ENCODE results near the gene HEBP1. TPM values are rescaled to one million over a fixed set of nuclear protein-coding genes. Genes with fewer than 3 reads are reported as not detected.
"Not testable (repeated sequence)": the region's sequence is repeated elsewhere in the genome, so short reads cannot be mapped to it uniquely, and the experiment has no call there.

Gene HEBP1
- total RNA-seq, 6 experiments from 2014 or later = 45.8 to 100 (median 68.9) TPM

DNA sequence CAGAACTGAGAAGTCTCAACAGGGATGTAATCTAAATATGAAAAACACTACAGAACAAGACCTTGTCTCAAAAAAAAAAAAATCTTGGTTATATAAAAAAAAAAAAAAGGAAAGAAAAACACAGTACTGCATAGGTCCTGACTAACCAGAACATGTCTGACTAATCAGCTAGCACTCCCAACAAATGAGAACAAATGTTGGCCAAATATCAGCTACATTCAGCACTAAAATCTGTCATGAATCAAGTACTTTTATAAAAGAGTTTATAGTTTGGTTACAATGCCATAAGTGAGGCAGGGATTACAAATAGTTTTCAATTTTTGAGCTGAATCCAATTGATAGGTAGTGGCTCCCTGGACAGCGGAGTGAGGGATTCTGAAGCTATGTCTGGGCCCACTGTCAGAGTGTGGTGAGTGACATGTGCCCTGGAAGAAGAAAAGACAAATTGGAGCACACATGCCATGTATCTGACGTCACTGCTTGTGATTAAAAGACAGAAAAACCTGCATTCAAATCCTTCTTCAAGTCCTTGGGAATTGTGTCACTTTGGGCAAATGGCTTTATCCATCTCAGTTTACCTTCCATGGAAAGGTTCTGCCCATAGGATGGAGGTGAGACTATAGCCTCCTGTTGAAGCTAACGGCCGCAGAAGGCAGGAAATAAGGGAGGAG lies 38.6 kb upstream of the HEBP1 start:
- no peak for DNase-seq
- Histone ChIP-seq H3K27ac (no peak overlapping the region), H3K36me3 (no peaks in the 10 kb centered on the region), H3K4me1 (peaks cover 0 to 17% (median 5%) of the 10 kb centered on the region in 4 donors), H3K9me3 (no peaks in the 10 kb centered on the region), H3K27me3 (no peaks in the 10 kb centered on the region), H3K4me3 (no peak overlapping the region)
- WGBS (ENCODE audit: insufficient coverage, low coverage, low lambda C conversion rate, missing lambda C conversion rate) = 84% methylated on average over 4 of the region's 4 CpGs
- no peak for TF ChIP-seq POLR2A (IDR thresholded peaks at IDR 0.05)
- TF ChIP-seq, protein P1, sequence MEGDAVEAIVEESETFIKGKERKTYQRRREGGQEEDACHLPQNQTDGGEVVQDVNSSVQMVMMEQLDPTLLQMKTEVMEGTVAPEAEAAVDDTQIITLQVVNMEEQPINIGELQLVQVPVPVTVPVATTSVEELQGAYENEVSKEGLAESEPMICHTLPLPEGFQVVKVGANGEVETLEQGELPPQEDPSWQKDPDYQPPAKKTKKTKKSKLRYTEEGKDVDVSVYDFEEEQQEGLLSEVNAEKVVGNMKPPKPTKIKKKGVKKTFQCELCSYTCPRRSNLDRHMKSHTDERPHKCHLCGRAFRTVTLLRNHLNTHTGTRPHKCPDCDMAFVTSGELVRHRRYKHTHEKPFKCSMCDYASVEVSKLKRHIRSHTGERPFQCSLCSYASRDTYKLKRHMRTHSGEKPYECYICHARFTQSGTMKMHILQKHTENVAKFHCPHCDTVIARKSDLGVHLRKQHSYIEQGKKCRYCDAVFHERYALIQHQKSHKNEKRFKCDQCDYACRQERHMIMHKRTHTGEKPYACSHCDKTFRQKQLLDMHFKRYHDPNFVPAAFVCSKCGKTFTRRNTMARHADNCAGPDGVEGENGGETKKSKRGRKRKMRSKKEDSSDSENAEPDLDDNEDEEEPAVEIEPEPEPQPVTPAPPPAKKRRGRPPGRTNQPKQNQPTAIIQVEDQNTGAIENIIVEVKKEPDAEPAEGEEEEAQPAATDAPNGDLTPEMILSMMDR (IDR thresholded peaks at IDR 0.05) = no peak
- intact Hi-C loops (cut with DNase I) = no loop called here
- ATAC-seq = no peak

DNA sequence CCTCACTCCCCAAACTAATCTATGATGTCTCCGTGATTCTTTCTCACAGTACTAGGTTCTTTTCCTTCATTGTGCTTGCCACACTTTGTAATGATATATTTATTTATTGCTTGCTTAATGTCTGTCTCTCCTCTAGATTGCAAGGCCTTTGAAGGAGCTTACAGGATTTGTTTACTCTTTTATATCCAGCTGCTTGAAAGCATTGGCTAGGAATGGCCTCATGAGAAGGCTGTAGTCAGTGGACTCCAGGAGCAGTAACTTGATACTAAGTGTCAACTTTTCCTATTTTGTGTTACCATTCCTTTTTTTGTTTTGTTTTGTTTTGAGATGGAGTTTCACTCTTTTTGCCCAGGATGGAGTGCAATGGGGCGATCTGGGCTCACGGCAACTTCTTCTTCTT lies 36.8 kb upstream of the HEBP1 start:
- DNase-seq = no peak
- ATAC-seq = no peak
- Histone ChIP-seq H3K9me3 (no peaks in the 10 kb centered on the region), H3K4me1 (peaks cover 0 to 17% (median 5%) of the 10 kb centered on the region in 4 donors), H3K4me3 (no peak overlapping the region), H3K27ac (no peak overlapping the region), H3K36me3 (no peaks in the 10 kb centered on the region), H3K27me3 (no peaks in the 10 kb centered on the region)
- no peak for TF ChIP-seq POLR2A (IDR thresholded peaks at IDR 0.05)
- TF ChIP-seq, protein P1 (IDR thresholded peaks at IDR 0.05) = no peak
- 80% methylated on average over 2 of the region's 3 CpGs for WGBS (ENCODE audit: insufficient coverage, low coverage, low lambda C conversion rate, missing lambda C conversion rate)
- intact Hi-C loops (cut with DNase I) = no loop called here

DNA sequence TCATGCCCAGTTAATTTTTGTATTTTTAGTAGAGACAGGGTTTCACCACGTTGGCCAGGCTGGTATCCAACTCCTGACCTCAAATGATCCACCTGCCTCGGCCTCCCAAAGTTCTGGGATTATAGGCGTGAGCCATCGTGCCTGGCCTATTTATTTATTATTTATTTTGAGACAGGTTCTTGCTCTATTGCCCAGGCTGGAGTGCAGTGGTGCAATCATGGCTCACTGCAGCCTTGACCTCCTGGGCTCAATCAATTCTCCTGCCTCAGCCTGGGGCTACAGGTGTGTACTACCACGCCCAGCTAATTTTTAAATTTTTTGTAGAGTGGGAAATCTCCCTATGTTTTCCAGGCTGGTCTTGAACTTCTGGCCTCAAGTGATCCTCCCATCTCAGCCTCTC lies 35.3 kb upstream of the HEBP1 start:
- ATAC-seq (peak; percentile 84 to 92 (median 92)), DNase-seq (peak; percentile 32 to 76 (median 68))
- H3K27me3 ChIP-seq; H3K36me3 ChIP-seq; H3K9me3 ChIP-seq; H3K4me3 ChIP-seq; H3K27ac ChIP-seq; intact Hi-C loops (cut with DNase I): not testable (repeated sequence)
- WGBS (ENCODE audit: insufficient coverage, low coverage, low lambda C conversion rate, missing lambda C conversion rate) = 36% methylated on average over 5 of the region's 5 CpGs
- peaks cover 0 to 17% (median 5%) of the 10 kb centered on the region in 4 donors for H3K4me1 ChIP-seq

DNA sequence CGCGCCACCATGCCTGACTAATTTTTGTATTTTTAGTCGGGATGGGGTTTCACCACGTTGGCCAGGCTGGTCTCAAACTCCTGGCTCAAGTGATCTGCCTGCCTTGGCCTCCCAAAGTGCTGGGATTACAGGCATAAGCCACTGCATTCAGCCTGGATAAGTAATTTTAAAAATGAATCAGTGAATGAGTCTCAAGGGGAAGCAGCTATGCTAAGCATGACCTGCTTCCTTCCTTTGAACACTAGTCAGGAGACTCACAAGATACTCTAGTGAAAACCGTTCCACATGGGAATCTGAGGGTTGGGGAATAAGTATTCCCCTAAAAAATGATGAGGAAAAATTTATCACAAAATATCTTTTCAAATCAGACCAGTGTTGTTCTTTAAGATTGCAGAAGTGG lies 33.4 kb upstream of the HEBP1 start:
- H3K36me3 ChIP-seq = no peaks in the 10 kb centered on the region
- WGBS (ENCODE audit: insufficient coverage, low coverage, low lambda C conversion rate, missing lambda C conversion rate) = 78% methylated on average over 5 of the region's 5 CpGs
- no peak overlapping the region for H3K4me3 ChIP-seq
- H3K27ac ChIP-seq = no peak overlapping the region
- H3K4me1 ChIP-seq = peaks cover 0 to 10% (median 4%) of the 10 kb centered on the region in 4 donors
- H3K9me3 ChIP-seq = no peaks in the 10 kb centered on the region
- TF ChIP-seq POLR2A (IDR thresholded peaks at IDR 0.05) = no peak
- TF ChIP-seq, protein P1 (IDR thresholded peaks at IDR 0.05) = no peak
- no peaks in the 10 kb centered on the region for H3K27me3 ChIP-seq
- intact Hi-C loops (cut with DNase I) = no loop called here
- no peak for ATAC-seq
- DNase-seq = no peak

DNA sequence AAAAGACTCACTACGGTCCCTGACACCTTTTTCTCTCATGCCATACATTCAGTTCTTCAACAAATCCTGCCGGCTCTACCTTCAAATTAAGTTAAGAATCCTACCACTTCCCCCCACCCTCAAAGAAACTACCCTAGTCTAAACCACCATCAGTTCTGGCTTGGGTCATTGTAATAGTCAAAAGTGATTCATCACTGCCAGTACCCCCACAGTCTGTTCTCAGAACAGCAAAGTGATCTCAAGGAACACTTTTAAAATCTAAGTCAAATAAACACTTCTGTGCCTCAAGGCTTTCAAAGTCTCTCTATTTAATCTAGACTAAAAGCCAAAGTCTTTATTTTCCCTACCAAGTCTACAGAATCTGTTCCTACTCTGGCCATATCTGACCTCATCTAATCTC lies 32.1 kb upstream of the HEBP1 start:
- H3K27me3 ChIP-seq = no peaks in the 10 kb centered on the region
- intact Hi-C loops (cut with DNase I) = no loop called here
- H3K9me3 ChIP-seq = no peaks in the 10 kb centered on the region
- no peaks in the 10 kb centered on the region for H3K36me3 ChIP-seq
- H3K27ac ChIP-seq = no peak overlapping the region
- peaks cover 0 to 10% (median 4%) of the 10 kb centered on the region in 4 donors for H3K4me1 ChIP-seq
- H3K4me3 ChIP-seq = no peak overlapping the region
- WGBS (ENCODE audit: insufficient coverage, low coverage, low lambda C conversion rate, missing lambda C conversion rate) = 94% methylated on average over 2 of the region's 2 CpGs
- ATAC-seq = no peak
- TF ChIP-seq, protein P1 (IDR thresholded peaks at IDR 0.05) = no peak
- TF ChIP-seq POLR2A (IDR thresholded peaks at IDR 0.05) = no peak
- DNase-seq = no peak
